CD14-positive monocyte (primary cell): ENCODE measurements around the gene PRR5. TPM values are rescaled to one million over a fixed set of nuclear protein-coding genes. Genes with fewer than 3 reads are reported as not detected.
A peak's percentile ranks its signal among the peaks of the same experiment; 100 is the strongest.

Experiments
- DNase-seq, 3 donors: peaks; one replicate each; pipeline ENCODE4 v3.0.0-alpha.2; 2011 to 2022
- H2AFZ ChIP-seq: 2 replicates; pipeline ENCODE4 v1.6.0; 2012; ENCODE audit warnings: mild to moderate bottlenecking, low read depth, low read length, inconsistent platforms; ENCODE audit not compliant: insufficient read depth, poor library complexity, severe bottlenecking
- H3K27ac ChIP-seq, 2 donors: 1 replicate in 1 of 2; 2 replicates in 1 of 2; pipeline ENCODE4 v1.5.1; 2012 to 2013; ENCODE audit warnings: low read length in 2 of 2, control low read depth in 1 of 2, inconsistent platforms in 1 of 2, low read depth in 1 of 2, mild to moderate bottlenecking in 1 of 2
- H3K27me3 ChIP-seq, 2 donors: one replicate each; pipeline versions ENCODE4 v1.6.0 to v1.6.1; 2011 to 2013; ENCODE audit warnings: low read length in 2 of 2; ENCODE audit not compliant: control insufficient read depth in 2 of 2, insufficient read depth in 2 of 2
- H3K36me3 ChIP-seq, 2 donors: replicated peaks in 1 of 2; 1 replicate in 1 of 2; 2 replicates in 1 of 2; pipeline versions ENCODE4 v1.5.1 to v1.6.1; 2012 to 2013; ENCODE audit warnings: low read length in 2 of 2, control low read depth in 1 of 2, inconsistent platforms in 1 of 2, mild to moderate bottlenecking in 1 of 2; ENCODE audit not compliant: insufficient read depth in 2 of 2, control insufficient read depth in 1 of 2
- H3K4me1 ChIP-seq, 2 donors: 1 replicate in 1 of 2; 2 replicates in 1 of 2; pipeline versions ENCODE4 v1.5.1 to v1.6.1; 2012 to 2013; ENCODE audit warnings: low read length in 2 of 2, control low read depth in 1 of 2, inconsistent platforms in 1 of 2, mild to moderate bottlenecking in 1 of 2, moderate library complexity in 1 of 2; ENCODE audit not compliant: insufficient read depth in 2 of 2, control insufficient read depth in 1 of 2
- H3K4me2 ChIP-seq: replicated peaks from 2 replicates; pipeline ENCODE3; 2012; ENCODE audit warnings: low read length, moderate library complexity, mild to moderate bottlenecking; ENCODE audit not compliant: poor library complexity, severe bottlenecking; ENCODE audit errors: extremely low read depth
- H3K4me3 ChIP-seq, 3 experiments: fragments of 200-600 bp in 1 of 3; sonication (generic) in 1 of 3; replicated peaks in 1 of 3; 1 replicate in 2 of 3; 2 replicates in 1 of 3; pipeline ENCODE4 v1.5.1; 2011 to 2013; ENCODE audit warnings: low read length in 3 of 3, mild to moderate bottlenecking in 3 of 3, control low read depth in 2 of 3, low read depth in 2 of 3, inconsistent platforms in 1 of 3, moderate library complexity in 1 of 3
- H3K79me2 ChIP-seq: 2 replicates; pipeline ENCODE4 v1.6.0; 2012; ENCODE audit warnings: mild to moderate bottlenecking, control low read depth, inconsistent platforms, low read length, moderate library complexity; ENCODE audit not compliant: insufficient read depth
- H3K9ac ChIP-seq: 2 replicates; pipeline ENCODE4 v1.6.0; 2017; ENCODE audit warnings: low read length, mild to moderate bottlenecking; ENCODE audit not compliant: insufficient read depth, poor library complexity, severe bottlenecking
- H3K9me3 ChIP-seq, 2 donors: replicated peaks in 1 of 2; 1 replicate in 1 of 2; 2 replicates in 1 of 2; pipeline versions ENCODE4 v1.5.1 to v1.6.1; 2012 to 2013; ENCODE audit warnings: low read length in 2 of 2, control low read depth in 1 of 2; ENCODE audit not compliant: control insufficient read depth in 1 of 2, insufficient read depth in 1 of 2
- H4K20me1 ChIP-seq: 2 replicates; pipeline ENCODE4 v1.6.0; 2012; ENCODE audit warnings: mild to moderate bottlenecking, low read length, control low read depth, moderate library complexity; ENCODE audit not compliant: insufficient read depth
- H3K27ac Mint-ChIP-seq, 7 donors: one replicate each; pipeline ENCODE4 v1.8.0; 2020; ENCODE audit warnings: mild to moderate bottlenecking in 7 of 7, mixed read lengths in 7 of 7, moderate library complexity in 6 of 7, inconsistent platforms in 2 of 7
- H3K27me3 Mint-ChIP-seq, 3 donors: one replicate each; pipeline ENCODE4 v1.8.0; 2021 to 2022; ENCODE audit warnings: low read depth in 3 of 3, mild to moderate bottlenecking in 3 of 3, mixed read lengths in 3 of 3, moderate library complexity in 3 of 3, inconsistent platforms in 1 of 3
- H3K36me3 Mint-ChIP-seq, 2 donors: one replicate each; pipeline ENCODE4 v1.8.0; 2020; ENCODE audit warnings: mixed read lengths in 2 of 2, inconsistent platforms in 1 of 2, mild to moderate bottlenecking in 1 of 2
- H3K4me1 Mint-ChIP-seq: one replicate; pipeline ENCODE4 v1.8.0; 2020; ENCODE audit warnings: mild to moderate bottlenecking, mixed read lengths
- H3K4me3 Mint-ChIP-seq, 2 donors: one replicate each; pipeline ENCODE4 v1.8.0; 2020; ENCODE audit warnings: mild to moderate bottlenecking in 2 of 2, mixed read lengths in 2 of 2, moderate library complexity in 1 of 2
- H3K9me3 Mint-ChIP-seq, 7 donors: one replicate each; pipeline ENCODE4 v1.8.0; 2020 to 2022; ENCODE audit warnings: mixed read lengths in 7 of 7, mild to moderate bottlenecking in 6 of 7, moderate library complexity in 6 of 7, inconsistent platforms in 2 of 7
- WGBS: methylation state at CpG from one replicate; pipeline ENCODE4 v1.1.5; 2013; ENCODE audit warnings: missing lambda C conversion rate; ENCODE audit not compliant: insufficient coverage; 5-methylcytosine and 5-hydroxymethylcytosine counted together
- intact Hi-C, 2 donors: fragments of 100-400 bp; cut with micrococcal nuclease; formaldehyde crosslinking; loops; one replicate each; pipeline versions ENCODE4 v1.15.0 to v1.15.1; 2023
- polyA plus RNA-seq, 3 donors: library from polyadenylated mRNA; depleted of rRNA in 1 of 3; unstranded in 2 of 3; stranded (reverse) in 1 of 3; fragments of 300-500 nt in 2 of 3; fragments of >200 nt in 1 of 3; fragmentation: Illumina TruSeq in 2 of 3; gene quantifications; 1 replicate in 2 of 3; 2 replicates in 1 of 3; pipeline ENCODE4 v1.2.3, GENCODE V29; 2012 to 2021
- TF ChIP-seq, protein P1 (sequence below): fragments of 200-600 bp; IDR thresholded peaks from one replicate; pipeline ENCODE4 v1.8.0; 2022; ENCODE audit warnings: antibody characterized with exemption, mild to moderate bottlenecking

PRR5 gene
- polyA plus RNA-seq, 3 donors, result 0.66 to 1.5 (median 1.2) TPM

DNA sequence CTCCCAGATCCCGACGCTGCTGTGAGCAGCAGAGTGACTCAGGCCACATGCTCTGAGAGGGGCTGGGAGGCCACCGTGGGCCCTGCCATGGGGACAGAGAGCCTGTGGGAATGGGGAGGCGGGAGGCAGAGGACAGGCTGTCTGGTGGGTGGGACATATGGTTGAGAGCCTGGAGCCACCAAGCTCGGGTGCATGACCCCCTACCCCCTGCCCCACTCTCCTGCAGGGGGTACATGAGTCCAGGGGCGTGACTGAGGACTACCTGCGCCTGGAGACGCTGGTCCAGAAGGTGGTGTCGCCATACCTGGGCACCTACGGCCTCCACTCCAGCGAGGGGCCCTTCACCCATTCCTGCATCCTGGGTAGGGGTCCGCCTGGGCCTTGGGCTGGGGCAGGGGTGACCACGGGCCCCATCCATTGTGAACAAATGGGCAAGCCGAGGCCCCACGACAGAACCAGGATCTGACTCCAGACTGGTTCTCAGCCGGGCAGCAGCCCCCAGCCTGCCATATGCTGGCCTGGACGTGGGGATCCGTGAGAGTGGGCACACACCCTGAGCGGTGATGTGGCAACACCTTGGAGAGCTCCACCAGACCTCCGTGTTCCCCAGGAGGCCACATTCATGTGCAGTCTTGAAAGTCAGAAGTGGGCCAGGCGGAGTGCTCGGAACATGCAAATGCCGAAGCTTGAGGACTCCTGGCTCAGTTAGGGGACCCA is 33.0 kb downstream of the PRR5 start:
- Histone ChIP-seq H4K20me1 (no peaks in the 10 kb centered on the region), H3K4me3 (no peak overlapping the region), H3K79me2 (no peaks in the 10 kb centered on the region), H3K9ac (no peak overlapping the region), H3K9me3 (no peaks in the 10 kb centered on the region), H3K27me3 (peaks cover 0 to 7% of the 10 kb centered on the region in 2 donors), H3K27ac (no peak overlapping the region), H3K36me3 (no peaks in the 10 kb centered on the region), H2AFZ (no peak overlapping the region), H3K4me2 (no peak overlapping the region), H3K4me1 (peaks cover 1 to 2% of the 10 kb centered on the region in 2 donors)
- DNase-seq, result no peak
- whole genome bisulfite sequencing, result 81% methylated on average over 20 of the region's 23 CpGs
- H3K36me3 Mint-ChIP-seq, result no peaks in the 10 kb centered on the region
- TF ChIP-seq, protein P1, sequence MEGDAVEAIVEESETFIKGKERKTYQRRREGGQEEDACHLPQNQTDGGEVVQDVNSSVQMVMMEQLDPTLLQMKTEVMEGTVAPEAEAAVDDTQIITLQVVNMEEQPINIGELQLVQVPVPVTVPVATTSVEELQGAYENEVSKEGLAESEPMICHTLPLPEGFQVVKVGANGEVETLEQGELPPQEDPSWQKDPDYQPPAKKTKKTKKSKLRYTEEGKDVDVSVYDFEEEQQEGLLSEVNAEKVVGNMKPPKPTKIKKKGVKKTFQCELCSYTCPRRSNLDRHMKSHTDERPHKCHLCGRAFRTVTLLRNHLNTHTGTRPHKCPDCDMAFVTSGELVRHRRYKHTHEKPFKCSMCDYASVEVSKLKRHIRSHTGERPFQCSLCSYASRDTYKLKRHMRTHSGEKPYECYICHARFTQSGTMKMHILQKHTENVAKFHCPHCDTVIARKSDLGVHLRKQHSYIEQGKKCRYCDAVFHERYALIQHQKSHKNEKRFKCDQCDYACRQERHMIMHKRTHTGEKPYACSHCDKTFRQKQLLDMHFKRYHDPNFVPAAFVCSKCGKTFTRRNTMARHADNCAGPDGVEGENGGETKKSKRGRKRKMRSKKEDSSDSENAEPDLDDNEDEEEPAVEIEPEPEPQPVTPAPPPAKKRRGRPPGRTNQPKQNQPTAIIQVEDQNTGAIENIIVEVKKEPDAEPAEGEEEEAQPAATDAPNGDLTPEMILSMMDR, result no peak
- no peaks in the 10 kb centered on the region for H3K4me1 Mint-ChIP-seq
- H3K27me3 Mint-ChIP-seq, result peaks cover 0 to 8% (median 7%) of the 10 kb centered on the region in 3 donors
- peaks cover 0 to 3% (median 0%) of the 10 kb centered on the region in 7 donors for H3K9me3 Mint-ChIP-seq
- intact Hi-C loops, result loop anchor here in 1 of 2 donors (2.0 kb wide), 1 partner anchor 36 kb away; no protein-coding TSS in a partner anchor
- no peak overlapping the region for H3K27ac Mint-ChIP-seq
- H3K4me3 Mint-ChIP-seq, result no peak overlapping the region

GRCh38 chr22:44735518-44736428 is 33.8 kb downstream of the PRR5 start:
- Histone ChIP-seq H3K9me3 (no peaks in the 10 kb centered on the region), H2AFZ (no peak overlapping the region), H3K4me2 (no peak overlapping the region), H3K4me3 (no peak overlapping the region), H4K20me1 (no peaks in the 10 kb centered on the region), H3K9ac (no peak overlapping the region), H3K27ac (no peak overlapping the region), H3K79me2 (no peaks in the 10 kb centered on the region), H3K36me3 (no peaks in the 10 kb centered on the region), H3K4me1 (no peaks in the 10 kb centered on the region), H3K27me3 (no peaks in the 10 kb centered on the region)
- peak overlapping the region in 1 of 7 donors; percentile 72 for H3K27ac Mint-ChIP-seq
- intact Hi-C loops, result loop anchor here (1.0 to 2.0 kb wide), 2 partner anchors 37 to 38 kb away; no protein-coding TSS in a partner anchor
- peak; percentile 40 to 57 (median 49) for DNase-seq
- no peaks in the 10 kb centered on the region for H3K4me1 Mint-ChIP-seq
- H3K4me3 Mint-ChIP-seq, result no peak overlapping the region
- peaks cover 0 to 7% (median 0%) of the 10 kb centered on the region in 3 donors for H3K27me3 Mint-ChIP-seq
- no peaks in the 10 kb centered on the region for H3K36me3 Mint-ChIP-seq
- H3K9me3 Mint-ChIP-seq, result peaks cover 0 to 3% (median 0%) of the 10 kb centered on the region in 7 donors
- 48% methylated on average over 25 of the region's 28 CpGs for WGBS
- TF ChIP-seq, protein P1, result peak; percentile 100
